ENCODE data around the gene SIL1. TPM values are rescaled to one million over a fixed set of nuclear protein-coding genes. Genes with fewer than 3 reads are reported as not detected.

The SIL1 gene
- polyA plus RNA-seq, 12 donors = 19.6 to 46.8 (median 27.2) TPM; not detected in 1

DNA sequence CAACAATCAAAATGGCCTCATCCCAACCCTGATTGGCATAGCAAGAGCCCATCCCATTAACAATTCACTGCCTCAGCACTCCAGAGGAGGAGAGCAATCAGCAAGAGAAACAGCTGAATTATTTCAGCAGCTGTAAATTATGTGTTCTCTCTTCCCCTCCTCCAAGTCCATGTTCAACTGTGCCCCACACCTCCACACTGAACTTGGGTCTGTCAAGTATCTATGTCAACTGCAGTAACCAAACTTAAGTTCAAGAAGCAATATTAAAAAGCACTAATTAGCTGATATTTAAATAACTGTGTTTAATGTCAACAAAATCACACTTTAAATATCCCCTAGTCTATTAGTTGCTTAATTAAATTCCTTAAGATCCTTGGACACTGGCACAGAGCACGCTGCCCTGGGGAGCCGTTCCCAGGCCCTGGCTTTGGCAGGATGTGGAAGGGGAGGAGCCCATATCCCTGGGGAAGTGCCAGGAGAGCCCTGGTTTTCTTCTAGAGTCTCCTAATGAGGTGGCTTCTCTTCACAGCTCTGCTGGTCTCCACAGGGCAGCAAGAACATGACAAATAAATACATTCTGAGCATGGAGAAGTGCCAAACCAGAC, 50.6 kb downstream of the SIL1 start:
- DNase-seq = no peak

DNA sequence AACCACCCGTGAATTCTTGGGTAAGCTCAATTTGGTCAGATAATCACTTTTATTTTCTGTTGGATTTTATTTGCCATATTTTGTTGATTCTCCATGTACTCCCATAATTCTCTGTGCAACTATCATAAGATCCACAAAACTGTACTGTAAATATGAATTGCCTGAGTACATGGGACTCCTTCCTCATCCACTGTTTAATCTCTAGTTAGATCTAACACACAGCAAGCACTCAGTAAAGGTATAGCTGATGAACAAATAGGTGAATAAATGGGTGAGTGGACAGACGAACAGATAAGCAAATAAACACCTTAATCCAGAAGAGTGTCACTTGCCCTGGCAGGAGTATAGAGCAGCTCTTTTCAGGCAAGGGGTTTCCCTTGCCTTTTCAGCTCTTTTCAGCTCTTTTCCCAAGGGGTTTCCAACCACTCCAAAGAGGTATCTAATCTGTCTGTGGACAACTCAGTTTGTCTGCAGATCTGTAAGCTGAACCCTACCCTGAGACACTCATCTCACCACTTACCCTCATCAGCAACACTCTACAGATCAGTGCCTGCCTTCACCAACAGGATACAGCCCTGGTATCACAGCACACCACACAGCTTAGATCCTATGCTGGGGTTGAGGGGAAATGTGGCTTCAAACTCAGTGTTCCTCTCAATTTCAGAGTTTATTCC, 51.2 kb downstream of the SIL1 start:
- DNase-seq = no peak

GRCh38 chr5:139141446-139142204, 56.5 kb downstream of the SIL1 start:
- peak; percentile 51 for DNase-seq

GRCh38 chr5:139140591-139141071, 57.5 kb downstream of the SIL1 start:
- DNase-seq = peak; percentile 50

DNA sequence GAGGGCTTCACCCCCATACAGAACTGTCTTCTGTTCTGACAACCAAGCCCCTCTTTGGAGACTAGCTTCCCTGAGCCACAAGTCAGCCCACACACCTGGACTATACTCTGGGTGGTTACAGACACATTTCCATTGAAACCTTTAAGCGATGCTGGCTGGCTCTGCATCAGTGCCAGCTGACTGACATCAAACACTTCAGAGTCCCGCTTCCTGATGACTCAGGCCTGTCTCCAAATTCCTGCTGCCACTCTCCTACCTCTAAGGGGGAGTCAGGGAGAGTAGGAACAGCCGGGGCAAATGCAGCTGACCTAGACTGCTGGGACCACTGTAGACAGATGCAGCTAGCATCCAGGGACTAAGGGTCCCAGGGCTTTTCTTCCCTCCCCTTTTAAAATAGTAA, 59.4 kb downstream of the SIL1 start:
- no peak for DNase-seq

DNA sequence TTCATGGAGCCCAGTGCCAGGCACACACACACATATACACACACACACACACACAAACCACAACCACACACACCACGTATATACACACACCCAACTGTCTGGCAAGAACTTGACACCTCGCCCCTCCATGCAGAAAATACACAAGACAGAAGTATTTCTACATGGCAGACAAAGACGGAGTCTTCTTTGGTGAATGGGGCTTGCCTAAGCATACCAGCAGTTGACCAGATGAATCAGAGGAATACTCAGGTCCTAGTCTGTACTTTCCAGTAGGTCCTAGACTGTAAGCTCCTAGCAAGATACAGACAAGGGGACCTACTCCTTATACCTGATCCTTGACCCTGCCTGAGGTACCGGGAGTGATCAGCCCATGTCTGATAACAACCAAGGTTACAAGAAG, 60.1 kb downstream of the SIL1 start:
- DNase-seq = no peak

DNA sequence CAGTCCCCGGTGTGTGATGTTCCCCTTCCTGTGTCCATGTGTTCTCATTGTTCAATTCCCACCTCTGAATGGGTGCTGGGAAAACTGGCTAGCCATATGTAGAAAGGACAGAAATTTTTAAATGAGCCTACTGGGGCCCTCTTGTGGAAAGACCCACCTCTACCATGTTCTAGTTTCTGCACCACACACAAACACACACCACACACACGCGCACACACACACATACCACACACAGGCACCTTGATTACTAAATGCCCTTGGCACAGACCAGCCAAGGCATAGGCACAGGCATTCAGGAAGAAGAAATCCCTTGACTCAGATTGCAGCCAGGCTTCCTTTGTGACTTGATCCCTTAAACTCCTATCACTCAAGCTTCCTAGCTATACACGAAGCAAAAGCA, 60.5 kb downstream of the SIL1 start:
- DNase-seq = no peak

DNA sequence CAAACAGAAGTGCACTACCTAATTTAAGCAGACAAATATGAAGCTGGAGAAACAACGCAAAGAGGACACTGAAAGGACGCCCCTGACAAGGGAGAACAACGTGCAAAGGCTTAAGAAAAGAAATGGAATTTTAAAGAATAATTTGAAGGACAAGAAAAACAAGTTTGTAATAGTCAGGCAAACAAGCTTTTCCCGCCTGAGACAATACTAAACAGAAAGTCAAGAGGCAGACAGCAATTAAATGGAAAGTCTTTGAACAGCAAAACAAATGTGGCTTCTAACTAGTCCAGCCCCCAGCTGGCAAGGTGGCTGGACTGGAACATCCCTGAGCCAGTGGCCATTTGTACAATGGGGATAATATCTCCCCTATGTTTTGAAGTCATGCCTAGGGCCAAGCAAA, 63.3 kb downstream of the SIL1 start:
- DNase-seq = no peak

- DNase-seq = no peak
These were observed 64.9 kb downstream of the SIL1 start for GRCh38 chr5:139133282-139133681.

DNA sequence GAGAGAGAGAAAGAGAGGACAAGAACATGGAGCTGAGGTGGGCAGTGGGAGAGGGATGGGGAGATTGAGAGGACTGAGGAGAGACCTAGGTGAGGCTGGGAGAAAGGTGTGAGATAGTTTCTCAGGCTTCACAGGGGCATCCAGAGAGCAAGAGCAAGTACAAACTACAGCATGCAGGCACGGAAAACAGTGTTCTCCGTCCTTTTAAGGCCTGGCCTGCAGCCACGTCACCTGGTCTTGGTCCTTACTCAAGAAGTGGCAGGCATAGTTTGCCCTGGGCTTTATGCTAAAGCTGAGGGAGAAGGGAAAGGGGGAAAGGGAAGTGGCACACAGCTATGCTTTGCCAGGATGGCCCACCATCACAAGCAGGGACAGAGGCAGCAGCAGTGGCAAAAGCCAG, 65.7 kb downstream of the SIL1 start:
- DNase-seq = no peak

- DNase-seq = no peak
These were observed 66.2 kb downstream of the SIL1 start for GRCh38 chr5:139131921-139132432.

GRCh38 chr5:139131465-139131864, 66.7 kb downstream of the SIL1 start:
- DNase-seq = peak; percentile 48

DNA sequence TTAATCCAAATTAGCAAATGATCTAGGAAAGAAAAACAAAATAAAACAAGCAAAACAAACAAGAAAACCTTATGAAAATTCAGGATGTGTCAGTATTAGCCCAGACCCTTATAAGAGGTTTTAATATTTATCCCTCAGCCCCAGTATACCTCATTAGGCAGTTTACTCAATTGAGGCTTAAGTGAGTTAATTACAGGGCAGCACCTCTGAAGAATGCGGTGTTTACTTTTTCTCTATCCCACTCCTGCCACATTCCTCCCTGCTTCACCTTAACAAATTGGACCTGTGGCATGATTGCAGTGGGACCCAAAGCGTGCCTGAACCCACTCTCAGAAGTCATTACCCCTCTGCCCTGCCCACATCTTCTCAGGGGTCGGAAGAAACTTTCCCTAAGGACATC, 67.1 kb downstream of the SIL1 start:
- no peak for DNase-seq

- DNase-seq = no peak
These were observed 68.0 kb downstream of the SIL1 start for GRCh38 chr5:139130214-139130613.

DNA sequence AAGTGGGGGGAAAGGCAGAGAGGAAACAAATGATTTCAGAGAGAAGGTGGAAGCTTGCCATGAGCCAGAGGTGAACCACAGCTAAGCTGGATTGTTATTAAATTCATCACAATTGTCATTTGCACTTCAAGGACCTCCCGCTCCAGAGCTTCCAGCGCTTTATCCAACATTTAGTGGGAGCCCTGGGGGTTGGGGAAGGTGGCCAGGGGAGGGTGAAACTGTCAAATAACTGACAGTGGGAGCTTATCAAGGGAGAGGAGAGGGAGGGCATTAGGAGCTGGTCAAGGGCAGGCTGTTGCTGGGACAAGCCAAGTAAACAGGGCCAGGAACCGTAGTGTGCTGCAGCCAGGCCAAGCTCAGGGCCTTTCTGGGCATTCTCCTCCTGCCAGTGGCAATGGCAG, 71.5 kb downstream of the SIL1 start:
- DNase-seq = no peak

- no peak for DNase-seq
These were observed 72.2 kb downstream of the SIL1 start for GRCh38 chr5:139125991-139126390.

DNA sequence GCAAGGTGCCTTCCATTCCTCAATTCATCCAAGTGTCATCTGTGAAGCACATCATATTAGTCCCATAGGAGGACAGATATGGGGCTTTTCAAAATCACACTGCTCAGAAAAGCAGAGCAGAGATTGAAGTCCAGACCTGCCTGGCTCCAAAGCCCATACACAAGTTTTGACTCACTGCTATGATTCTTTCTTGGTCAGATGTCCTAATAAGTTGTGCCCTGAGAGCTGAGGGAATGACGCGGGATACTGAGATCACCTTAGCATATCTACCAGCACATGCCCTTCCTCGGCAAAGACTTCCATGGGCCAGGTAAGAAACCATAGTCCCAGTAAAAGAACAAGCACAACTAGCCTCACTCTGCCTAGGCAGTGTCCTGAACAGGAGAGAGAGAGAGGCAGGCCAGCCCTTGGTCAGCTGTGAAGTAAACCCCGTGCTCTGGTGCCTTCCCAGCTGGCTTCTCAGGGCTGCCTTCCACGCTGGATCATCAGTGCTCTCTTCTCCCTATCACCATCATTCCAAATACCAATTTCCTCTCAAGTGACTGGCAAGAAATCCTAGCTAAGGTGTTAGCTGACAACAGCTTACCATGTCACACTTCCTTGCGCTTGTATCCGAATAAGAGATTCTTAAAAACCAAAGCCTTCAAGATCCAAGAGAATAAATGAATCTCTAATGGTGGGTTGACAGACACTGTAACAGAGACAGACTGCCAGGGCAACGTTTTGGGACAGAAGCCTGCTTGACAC, 73.2 kb downstream of the SIL1 start:
- DNase-seq = no peak

GRCh38 chr5:139121120-139121519, 77.0 kb downstream of the SIL1 start:
- DNase-seq = no peak

DNA sequence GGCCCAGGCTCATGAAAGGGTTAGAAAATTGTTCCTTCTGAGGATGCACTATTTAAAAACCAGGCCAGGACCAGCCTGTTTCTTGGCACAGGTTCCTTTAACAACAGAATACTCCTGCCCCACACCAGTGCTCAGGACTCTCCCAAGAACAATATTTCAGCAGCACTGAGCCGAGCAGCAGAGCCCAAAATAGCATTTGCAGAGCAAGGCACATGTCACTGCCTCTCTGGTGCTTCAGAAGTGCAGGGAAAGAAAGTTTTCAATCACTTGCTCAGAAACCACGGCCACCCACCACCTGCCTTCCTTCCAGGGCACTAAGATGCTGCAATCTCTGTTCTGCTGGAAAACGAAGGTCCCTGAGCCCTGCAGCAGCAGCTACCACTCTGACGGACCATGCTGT, 77.6 kb downstream of the SIL1 start:
- no peak for DNase-seq

- DNase-seq = no peak
These were observed 79.4 kb downstream of the SIL1 start for GRCh38 chr5:139118804-139119203.

DNA sequence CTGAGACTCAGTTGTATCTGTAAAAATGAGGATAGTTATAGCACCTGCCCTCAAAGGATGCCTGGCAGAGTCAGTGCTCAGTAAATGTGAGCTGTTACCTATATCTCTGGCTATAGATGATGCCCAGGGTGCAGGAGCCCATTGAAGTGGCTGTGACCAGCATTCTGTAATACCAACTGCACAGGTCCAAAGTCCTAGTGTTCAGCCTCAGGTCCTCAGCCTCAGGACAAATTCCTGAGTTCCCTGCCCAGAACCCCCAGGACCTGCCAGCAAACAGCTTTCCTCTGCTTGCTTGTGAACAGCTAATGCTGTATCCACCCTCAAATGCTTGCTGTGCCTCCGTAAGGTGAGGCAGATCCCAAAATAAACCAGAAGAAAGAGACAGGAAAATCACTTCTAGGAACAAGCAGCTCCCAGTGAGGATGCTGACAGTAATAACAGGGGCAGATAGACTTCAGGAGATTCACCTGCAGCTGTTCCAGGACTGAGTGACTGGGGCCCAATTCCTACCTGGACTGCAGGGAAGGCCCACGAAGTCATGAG, 80.8 kb downstream of the SIL1 start:
- DNase-seq = no peak
